GM12874 (cell line): ENCODE data around the gene B4GALNT2.
A peak's percentile ranks its signal among the peaks of the same experiment; 100 is the strongest.

Experiments used
- CTCF ChIP-seq: IDR thresholded peaks from 2 replicates; pipeline ENCODE4 v1.5.1; 2011; ENCODE audit warnings: low read depth, mild to moderate bottlenecking, control low read depth, low read length, moderate library complexity; ENCODE audit not compliant: insufficient read depth

The B4GALNT2 gene

GRCh38 chr17:49219987-49220386 is 87.4 kb downstream of the B4GALNT2 start:
- no peak for TF ChIP-seq CTCF

- no peak for TF ChIP-seq CTCF
Measured at GRCh38 chr17:49223168-49223516, 90.6 kb downstream of the B4GALNT2 start.

GRCh38 chr17:49223517-49224197 is 91.1 kb downstream of the B4GALNT2 start:
- peak; percentile 90 for TF ChIP-seq CTCF

GRCh38 chr17:49224198-49224996 is 91.8 kb downstream of the B4GALNT2 start:
- TF ChIP-seq CTCF, result 0 out of 2 replicates have a peak, but pooled peaks have one; percentile 1

- no peak for TF ChIP-seq CTCF
Measured at GRCh38 chr17:49224997-49225337, 92.4 kb downstream of the B4GALNT2 start.

GRCh38 chr17:49225554-49226236 is 93.1 kb downstream of the B4GALNT2 start:
- no peak for TF ChIP-seq CTCF
